K562 (cell line): ENCODE measurements around the gene SERTAD1. TPM values are rescaled to one million over a fixed set of nuclear protein-coding genes. Genes with fewer than 3 reads are reported as not detected.

Experiments used
- AFF4 ChIP-seq: sonication (generic); formaldehyde crosslinking; IDR thresholded peaks from 2 replicates; pipeline ENCODE4 v1.8.0; 2023; ENCODE audit warnings: mild to moderate bottlenecking, missing genetic modification reagents
- ATF1 ChIP-seq, 2 experiments: fragments of 450-650 bp in 1 of 2; IDR thresholded peaks; 2 replicates each; pipeline ENCODE4 v1.6.1; 2016; ENCODE audit warnings: missing compliant biosample characterization in 1 of 2, missing genetic modification characterization in 1 of 2
- CBFA2T3 ChIP-seq: fragments of 450-650 bp; IDR thresholded peaks from 2 replicates; pipeline ENCODE4 v1.6.1; 2017
- E2F3 ChIP-seq: fragments of 250-450 bp; sonication (Bioruptor Pico); IDR thresholded peaks from 2 replicates; pipeline ENCODE4 v1.4.0; 2020; ENCODE audit warnings: mild to moderate bottlenecking
- ESRRA ChIP-seq: fragments of 450-650 bp; IDR thresholded peaks from 2 replicates; pipeline ENCODE4 v1.6.1; 2014; ENCODE audit warnings: low read depth, mild to moderate bottlenecking, moderate library complexity, borderline replicate concordance
- HIVEP1 ChIP-seq: fragments of 250-450 bp; sonication (Bioruptor Pico); IDR thresholded peaks from 2 replicates; pipeline ENCODE4 v1.4.0; 2020; ENCODE audit warnings: mild to moderate bottlenecking
- HMG20B ChIP-seq: fragments of 250-450 bp; sonication (Bioruptor Pico); IDR thresholded peaks from 2 replicates; pipeline ENCODE4 v1.5.0; 2021; ENCODE audit warnings: mild to moderate bottlenecking
- MCM3 ChIP-seq: fragments of 450-650 bp; IDR thresholded peaks from 2 replicates; pipeline ENCODE4 v1.6.1; 2016
- MTA2 ChIP-seq: fragments of 450-650 bp; IDR thresholded peaks from 2 replicates; pipeline ENCODE4 v1.6.1; 2016; ENCODE audit warnings: low read depth
- MYC ChIP-seq, 2 experiments: fragments of 250-450 bp in 1 of 2; sonication (Bioruptor Pico) in 1 of 2; IDR thresholded peaks; 2 replicates each; pipeline versions ENCODE4 v1.5.1 to v1.6.1; 2012 to 2021; ENCODE audit warnings: low read depth in 2 of 2, borderline replicate concordance in 1 of 2, improper control_type of control experiment in 1 of 2, low read length in 1 of 2, mild to moderate bottlenecking in 1 of 2, moderate library complexity in 1 of 2
- NCOA2 ChIP-seq, 2 experiments: fragments of 450-650 bp; IDR thresholded peaks; 2 replicates each; pipeline ENCODE4 v1.6.1; 2018; ENCODE audit warnings: mild to moderate bottlenecking in 2 of 2, moderate library complexity in 1 of 2; ENCODE audit not compliant: partially characterized antibody in 2 of 2
- PURB ChIP-seq: sonication (generic); formaldehyde crosslinking; IDR thresholded peaks from 2 replicates; pipeline ENCODE4 v1.9.0; 2021; ENCODE audit warnings: low read depth, mild to moderate bottlenecking, missing genetic modification reagents
- RNF2 ChIP-seq: sonication (generic); IDR thresholded peaks from 2 replicates; pipeline ENCODE4 v1.6.1; 2016
- SMARCE1 ChIP-seq: fragments of 450-650 bp; IDR thresholded peaks from 2 replicates; pipeline ENCODE4 v1.7.1; 2016; ENCODE audit warnings: mild to moderate bottlenecking
- TRIM24 ChIP-seq, 2 experiments: fragments of 450-650 bp; IDR thresholded peaks; 2 replicates each; pipeline ENCODE4 v1.6.1; 2016
- U2AF1 ChIP-seq: fragments of 200-400 bp; formaldehyde crosslinking; optimal IDR thresholded peaks from 2 replicates; pipeline ENCODE3; 2017; ENCODE audit warnings: mild to moderate bottlenecking, low read depth, low read length, moderate library complexity
- YBX1 ChIP-seq: fragments of 450-650 bp; IDR thresholded peaks from 2 replicates; pipeline ENCODE4 v1.7.1; 2016; ENCODE audit warnings: mild to moderate bottlenecking
- ZNF77 ChIP-seq: fragments of 250-450 bp; sonication (Bioruptor Pico); IDR thresholded peaks from 2 replicates; pipeline ENCODE4 v1.5.0; 2020
- polyA plus RNA-seq, 8 experiments: library from polyadenylated mRNA; depleted of rRNA in 4 of 8; stranded (reverse) in 5 of 8; unstranded in 3 of 8; fragments of >200 nt; fragmentation: Nextera tagmentation in 2 of 8; fragmentation: Illumina TruSeq in 1 of 8; extraction: Ambion mirVana in 2 of 8; extraction: Trizol in 1 of 8; gene quantifications; 2 replicates each; pipeline versions ENCODE4 v1.2.1 to v1.2.3, GENCODE V29; 2011 to 2014; ENCODE audit warnings: inconsistent platforms in 1 of 8, missing spikeins in 1 of 8
- total RNA-seq, 7 experiments: library from RNA; depleted of rRNA in 6 of 7; stranded (reverse); fragments of >200 nt in 6 of 7; fragmentation: Illumina TruSeq in 2 of 7; extraction: Trizol in 2 of 7; gene quantifications; 2 replicates each; pipeline versions ENCODE4 v1.2.1 to v1.2.3, GENCODE V29; 2011 to 2021; ENCODE audit warnings: low replicate concordance in 1 of 7
- TF ChIP-seq, protein P1 (sequence below), 2 experiments: fragments of 450-650 bp in 1 of 2; sonication (generic) in 1 of 2; formaldehyde crosslinking in 1 of 2; IDR thresholded peaks in 1 of 2; conservative IDR thresholded peaks in 1 of 2; 2 replicates each; pipeline versions ENCODE4 v1.6.1 to v1.8.1; 2016 to 2023; ENCODE audit warnings: mild to moderate bottlenecking in 2 of 2, moderate library complexity in 2 of 2, inconsistent platforms in 1 of 2, missing genetic modification reagents in 1 of 2
- TF ChIP-seq, protein P2 (sequence below): conservative IDR thresholded peaks from 2 replicates; pipeline ENCODE4 v1.6.1; 2011; ENCODE audit warnings: low read depth, mild to moderate bottlenecking, low read length; ENCODE audit not compliant: control insufficient read depth
- TF ChIP-seq, protein P3 (sequence below): sonication (generic); formaldehyde crosslinking; IDR thresholded peaks from 2 replicates; pipeline ENCODE4 v1.5.0; 2020; ENCODE audit warnings: missing genetic modification reagents

Gene SERTAD1
- total and polyA plus RNA-seq, 9 of the 15 experiments (the other 6 are each of a cell fraction or from before 2014, with no cell fraction given), result 0.15 to 8.7 (median 4.9) TPM

- TF ChIP-seq, protein P1, sequence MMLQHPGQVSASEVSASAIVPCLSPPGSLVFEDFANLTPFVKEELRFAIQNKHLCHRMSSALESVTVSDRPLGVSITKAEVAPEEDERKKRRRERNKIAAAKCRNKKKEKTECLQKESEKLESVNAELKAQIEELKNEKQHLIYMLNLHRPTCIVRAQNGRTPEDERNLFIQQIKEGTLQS (IDR thresholded peaks at IDR 0.05), result no peak
- TF ChIP-seq, protein P1 (CRISPR knock-in tag; conservative IDR thresholded peaks at IDR 0.05), result no peak
- TF ChIP-seq MCM3, result no peak
- TF ChIP-seq HMG20B (CRISPR knock-in tag), result no peak
- no peak for TF ChIP-seq MTA2
- TF ChIP-seq CBFA2T3, result peak; percentile 64
- peak; percentile 55 for TF ChIP-seq RNF2
- TF ChIP-seq ATF1 (CRISPR knock-in tag; IDR thresholded peaks at IDR 0.05), result no peak
- peak; percentile 84 for TF ChIP-seq ATF1 (tag; IDR thresholded peaks at IDR 0.05)
- peak; percentile 91 for TF ChIP-seq AFF4
- no peak for TF ChIP-seq SMARCE1
- TF ChIP-seq E2F3, result no peak
- TF ChIP-seq MYC (IDR thresholded peaks at IDR 0.05; ENCODE audit: low read depth, low read length), result peak; percentile 84
- TF ChIP-seq MYC (CRISPR knock-in tag; IDR thresholded peaks at IDR 0.05; ENCODE audit: borderline replicate concordance, low read depth), result peak; percentile 62; the same call in 1 of the 2 replicates
- no peak for TF ChIP-seq ZNF77 (CRISPR knock-in tag)
- TF ChIP-seq TRIM24 (IDR thresholded peaks at IDR 0.05), result no peak; a peak in 1 of 4 replicates
- TF ChIP-seq YBX1, result no peak
- TF ChIP-seq, protein P2, sequence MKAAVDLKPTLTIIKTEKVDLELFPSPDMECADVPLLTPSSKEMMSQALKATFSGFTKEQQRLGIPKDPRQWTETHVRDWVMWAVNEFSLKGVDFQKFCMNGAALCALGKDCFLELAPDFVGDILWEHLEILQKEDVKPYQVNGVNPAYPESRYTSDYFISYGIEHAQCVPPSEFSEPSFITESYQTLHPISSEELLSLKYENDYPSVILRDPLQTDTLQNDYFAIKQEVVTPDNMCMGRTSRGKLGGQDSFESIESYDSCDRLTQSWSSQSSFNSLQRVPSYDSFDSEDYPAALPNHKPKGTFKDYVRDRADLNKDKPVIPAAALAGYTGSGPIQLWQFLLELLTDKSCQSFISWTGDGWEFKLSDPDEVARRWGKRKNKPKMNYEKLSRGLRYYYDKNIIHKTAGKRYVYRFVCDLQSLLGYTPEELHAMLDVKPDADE, result peak; percentile 10; the same call in 1 of the 2 replicates
- no peak for TF ChIP-seq PURB
- TF ChIP-seq, protein P3, sequence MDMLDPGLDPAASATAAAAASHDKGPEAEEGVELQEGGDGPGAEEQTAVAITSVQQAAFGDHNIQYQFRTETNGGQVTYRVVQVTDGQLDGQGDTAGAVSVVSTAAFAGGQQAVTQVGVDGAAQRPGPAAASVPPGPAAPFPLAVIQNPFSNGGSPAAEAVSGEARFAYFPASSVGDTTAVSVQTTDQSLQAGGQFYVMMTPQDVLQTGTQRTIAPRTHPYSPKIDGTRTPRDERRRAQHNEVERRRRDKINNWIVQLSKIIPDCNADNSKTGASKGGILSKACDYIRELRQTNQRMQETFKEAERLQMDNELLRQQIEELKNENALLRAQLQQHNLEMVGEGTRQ (CRISPR knock-in tag), result no peak
- TF ChIP-seq NCOA2 (IDR thresholded peaks at IDR 0.05; ENCODE audit: partially characterized antibody in 2 of 2), result no peak
- TF ChIP-seq HIVEP1 (CRISPR knock-in tag), result no peak
- TF ChIP-seq U2AF1, result no peak
- peak; percentile 69; the same call in 1 of the 2 replicates for TF ChIP-seq ESRRA
These were observed 4.7 kb downstream of the SERTAD1 start (continued) for GRCh38 chr19:40420766-40421765.
